PC-9 (cell line): ENCODE data around the gene NFASC. TPM values are rescaled to one million over a fixed set of nuclear protein-coding genes. Genes with fewer than 3 reads are reported as not detected.

Experiments used
- BruUV-seq: library from RNA; stranded (reverse); fragments of 400-500 nt; replicated peaks from 2 replicates; lab custom pipeline; 2021; lab: Mats Ljungman, UMichigan
- CTCF ChIA-PET: fragments of 300-600 bp; sonication (Branson Sonifier 250); formaldehyde crosslinking; loops from one replicate; lab custom pipeline; 2022; ENCODE audit warnings: antibody characterized with exemption; lab: Charles Lee
- POLR2A ChIA-PET: fragments of 300-600 bp; sonication (Branson Sonifier 250); formaldehyde crosslinking; loops from one replicate; lab custom pipeline; 2022; ENCODE audit warnings: antibody characterized with exemption; ENCODE audit not compliant: unreplicated experiment; lab: Charles Lee
- DNase-seq, 2 experiments: peaks; one replicate each; pipeline versions ENCODE4 v3.0.0 to v3.0.0-alpha.2; 2015 to 2022; ENCODE audit warnings: mixed read lengths in 1 of 2
- H2AFZ ChIP-seq: fragments of 200-600 bp; sonication (generic); 2 replicates; pipeline ENCODE4 v1.8.1; 2017; ENCODE audit warnings: antibody characterized with exemption
- H3F3A ChIP-seq: fragments of 200-600 bp; sonication (generic); 2 replicates; pipeline ENCODE4 v1.8.1; 2017; ENCODE audit warnings: antibody characterized with exemption, mild to moderate bottlenecking, low read depth; ENCODE audit not compliant: insufficient read depth
- H3K27ac ChIP-seq: fragments of 200-600 bp; sonication (generic); 2 replicates; pipeline ENCODE4 v1.6.1; 2016; ENCODE audit warnings: mixed run types
- H3K27me3 ChIP-seq: fragments of 200-600 bp; sonication (generic); 2 replicates; pipeline ENCODE4 v1.6.1; 2016; ENCODE audit warnings: low read depth, mixed run types; ENCODE audit not compliant: insufficient read depth
- H3K36me3 ChIP-seq: fragments of 200-600 bp; sonication (generic); 2 replicates; pipeline ENCODE4 v1.6.1; 2016; ENCODE audit warnings: low read depth, mixed run types
- H3K4me1 ChIP-seq: fragments of 200-600 bp; sonication (generic); replicated peaks from 2 replicates; pipeline ENCODE4 v1.6.1; 2016; ENCODE audit warnings: mixed run types; ENCODE audit not compliant: insufficient read depth
- H3K4me2 ChIP-seq: fragments of 200-600 bp; sonication (generic); 2 replicates; pipeline ENCODE4 v1.6.1; 2017; ENCODE audit warnings: mixed run types
- H3K4me3 ChIP-seq: fragments of 200-600 bp; sonication (generic); 2 replicates; pipeline ENCODE4 v1.6.1; 2016; ENCODE audit warnings: mixed run types
- H3K79me2 ChIP-seq: fragments of 200-600 bp; sonication (generic); 2 replicates; pipeline ENCODE4 v1.6.1; 2017; ENCODE audit warnings: low read depth, mixed run types
- H3K9me2 ChIP-seq: fragments of 200-600 bp; sonication (generic); 2 replicates; pipeline ENCODE4 v1.8.1; 2017; ENCODE audit warnings: mild to moderate bottlenecking; ENCODE audit not compliant: insufficient read depth
- H3K9me3 ChIP-seq: fragments of 200-600 bp; sonication (generic); 2 replicates; pipeline ENCODE4 v1.8.1; 2016; ENCODE audit warnings: low read depth; ENCODE audit not compliant: insufficient read depth
- H4K20me1 ChIP-seq: fragments of 200-600 bp; sonication (generic); 2 replicates; pipeline ENCODE4 v1.8.1; 2017; ENCODE audit not compliant: insufficient read depth
- CTCF ChIP-seq: fragments of 200-600 bp; sonication (generic); conservative IDR thresholded peaks from 2 replicates; pipeline ENCODE4 v1.6.1; 2017; ENCODE audit warnings: mixed run types, antibody characterized with exemption, mild to moderate bottlenecking, moderate library complexity
- EZH2 ChIP-seq: fragments of 200-600 bp; sonication (generic); IDR thresholded peaks from 2 replicates; pipeline ENCODE4 v1.8.0; 2017; ENCODE audit warnings: antibody characterized with exemption, low read depth
- intact Hi-C: fragments of 100-400 bp; cut with micrococcal nuclease; formaldehyde crosslinking; loops from one replicate; pipeline ENCODE4 v1.10.0; 2022; ENCODE audit not compliant: unreplicated experiment
- total RNA-seq: library from RNA; stranded (reverse); gene quantifications from 2 replicates; pipeline ENCODE4 v1.2.3, GENCODE V29; 2021

Gene NFASC
- total RNA-seq, 1 experiment from 2014 or later = not detected

GRCh38 chr1:204830747-204831146 is 39.9 kb upstream of the NFASC start:
- H3K27ac ChIP-seq = no peak overlapping the region
- TF ChIP-seq EZH2 = no peak
- TF ChIP-seq CTCF = no peak
- H2AFZ ChIP-seq = no peak overlapping the region
- no peaks in the 10 kb centered on the region for H3K4me1 ChIP-seq
- H3K27me3 ChIP-seq = peaks cover 65% of the 10 kb centered on the region
- no TSS peak for BruUV-seq
- intact Hi-C loops = no loop called here
- no peak for DNase-seq
- H3K79me2 ChIP-seq = no peaks in the 10 kb centered on the region
- ChIA-PET CTCF (no interaction called here), POLR2A (no interaction called here)
- no peak overlapping the region for H3K4me2 ChIP-seq
- H3K36me3 ChIP-seq = no peaks in the 10 kb centered on the region
- H3F3A ChIP-seq = no peaks in the 10 kb centered on the region
- no peak overlapping the region for H3K4me3 ChIP-seq
- H4K20me1 ChIP-seq = no peaks in the 10 kb centered on the region
- no peaks in the 10 kb centered on the region for H3K9me2 ChIP-seq
- H3K9me3 ChIP-seq = no peaks in the 10 kb centered on the region

- Histone ChIP-seq H3K27ac (no peak overlapping the region), H3K4me3 (no peak overlapping the region), H3K9me2 (no peaks in the 10 kb centered on the region), H3F3A (no peaks in the 10 kb centered on the region), H3K79me2 (no peaks in the 10 kb centered on the region), H3K4me1 (no peaks in the 10 kb centered on the region), H3K27me3 (peaks cover 61% of the 10 kb centered on the region), H2AFZ (no peak overlapping the region), H3K9me3 (no peaks in the 10 kb centered on the region), H3K4me2 (no peak overlapping the region), H3K36me3 (no peaks in the 10 kb centered on the region), H4K20me1 (no peaks in the 10 kb centered on the region)
- CTCF ChIA-PET = no interaction called here
- BruUV-seq = no TSS peak
- TF ChIP-seq CTCF (no peak), EZH2 (no peak)
- no peak for DNase-seq
- intact Hi-C loops = no loop called here
- POLR2A ChIA-PET = no interaction called here
These were observed 39.5 kb upstream of the NFASC start for GRCh38 chr1:204831186-204831585.

GRCh38 chr1:204834336-204834735 is 36.3 kb upstream of the NFASC start:
- no peak overlapping the region for H3K4me3 ChIP-seq
- no peaks in the 10 kb centered on the region for H3F3A ChIP-seq
- H3K9me2 ChIP-seq = no peaks in the 10 kb centered on the region
- POLR2A ChIA-PET = no interaction called here
- H3K4me2 ChIP-seq = no peak overlapping the region
- H2AFZ ChIP-seq = no peak overlapping the region
- no peaks in the 10 kb centered on the region for H3K4me1 ChIP-seq
- CTCF ChIA-PET = no interaction called here
- no peaks in the 10 kb centered on the region for H3K79me2 ChIP-seq
- BruUV-seq = no TSS peak
- intact Hi-C loops = no loop called here
- no peaks in the 10 kb centered on the region for H4K20me1 ChIP-seq
- DNase-seq = no peak
- no peaks in the 10 kb centered on the region for H3K9me3 ChIP-seq
- H3K36me3 ChIP-seq = no peaks in the 10 kb centered on the region
- H3K27ac ChIP-seq = no peak overlapping the region
- peaks cover 37% of the 10 kb centered on the region for H3K27me3 ChIP-seq
- TF ChIP-seq EZH2 (no peak), CTCF (no peak)
